H1 (cell line): ENCODE measurements around the gene TOB2. TPM values are rescaled to one million over a fixed set of nuclear protein-coding genes. Genes with fewer than 3 reads are reported as not detected.
A peak's percentile ranks its signal among the peaks of the same experiment; 100 is the strongest.

Experiments
- CTCF ChIA-PET: fragments of 300-600 bp; sonication (Branson Sonifier 250); formaldehyde crosslinking; loops from one replicate; lab custom pipeline; 2021; ENCODE audit not compliant: partially characterized antibody; lab: Charles Lee
- POLR2A ChIA-PET: fragments of 300-600 bp; sonication (Branson Sonifier 250); formaldehyde crosslinking; loops from one replicate; lab custom pipeline; 2021; ENCODE audit warnings: inconsistent platforms; ENCODE audit not compliant: partially characterized antibody; lab: Charles Lee
- DNase-seq, 2 experiments: peaks; one replicate each; pipeline versions ENCODE4 v3.0.0 to v3.0.0-alpha.2; 2010 to 2022; ENCODE audit warnings: low spot score in 2 of 2, low read depth in 1 of 2, mixed read lengths in 1 of 2
- FAIRE-seq: peaks from 2 replicates; lab custom pipeline; 2011; peaks lifted over from hg19 to GRCh38; lab: Jason Lieb, UNC
- H2AFZ ChIP-seq: 2 replicates; pipeline ENCODE4 v1.8.1; 2012; ENCODE audit warnings: low read length, inconsistent platforms
- H2AK5ac ChIP-seq: 2 replicates; pipeline ENCODE4 v1.6.1; 2013; ENCODE audit warnings: low read depth, low read length
- H2BK120ac ChIP-seq: replicated peaks from 2 replicates; pipeline ENCODE3; 2013; ENCODE audit warnings: low read depth, low read length, inconsistent platforms
- H2BK12ac ChIP-seq: 2 replicates; pipeline ENCODE4 v1.6.1; 2013; ENCODE audit warnings: low read depth, low read length
- H2BK15ac ChIP-seq: 2 replicates; pipeline ENCODE4 v1.6.1; 2013; ENCODE audit warnings: low read length
- H2BK20ac ChIP-seq: 2 replicates; pipeline ENCODE4 v1.6.1; 2013; ENCODE audit warnings: low read length
- H2BK5ac ChIP-seq: 2 replicates; pipeline ENCODE4 v1.6.1; 2013; ENCODE audit warnings: low read depth, low read length
- H3K14ac ChIP-seq: 2 replicates; pipeline ENCODE4 v1.6.1; 2013; ENCODE audit warnings: inconsistent platforms; ENCODE audit not compliant: insufficient read length
- H3K18ac ChIP-seq: 2 replicates; pipeline ENCODE4 v1.6.1; 2013; ENCODE audit warnings: low read length; ENCODE audit errors: extremely low read depth
- H3K23ac ChIP-seq: 2 replicates; pipeline ENCODE4 v1.6.1; 2013; ENCODE audit warnings: inconsistent platforms; ENCODE audit not compliant: insufficient read length
- H3K23me2 ChIP-seq: 2 replicates; pipeline ENCODE4 v1.6.1; 2013; ENCODE audit warnings: low read depth, low read length
- H3K27ac ChIP-seq: 2 replicates; pipeline ENCODE4 v1.6.1; 2011; ENCODE audit warnings: low read depth, low read length, inconsistent platforms
- H3K27me3 ChIP-seq, 4 experiments: replicated peaks in 1 of 4; 1 replicate in 1 of 4; 2 replicates in 3 of 4; pipeline versions ENCODE4 v1.6.1 to v1.8.1; 2011 to 2013; ENCODE audit warnings: low read length in 3 of 4, mild to moderate bottlenecking in 3 of 4, inconsistent platforms in 2 of 4, mixed read lengths in 2 of 4, moderate library complexity in 1 of 4; ENCODE audit not compliant: control insufficient read depth in 3 of 4, insufficient read depth in 3 of 4; ENCODE audit errors: extremely low read depth in 1 of 4
- H3K36me3 ChIP-seq, 4 experiments: 2 replicates each; pipeline versions ENCODE4 v1.6.1 to v1.8.1; 2011 to 2013; ENCODE audit warnings: mild to moderate bottlenecking in 4 of 4, low read length in 3 of 4, moderate library complexity in 2 of 4, control low read depth in 1 of 4, inconsistent platforms in 1 of 4; ENCODE audit not compliant: insufficient read depth in 4 of 4, control insufficient read depth in 2 of 4
- H3K4ac ChIP-seq: replicated peaks from 2 replicates; pipeline ENCODE3; 2013; ENCODE audit warnings: low read length, low read depth, mixed read lengths, inconsistent platforms; ENCODE audit not compliant: insufficient read length
- H3K4me1 ChIP-seq, 4 experiments: replicated peaks in 1 of 4; 1 replicate in 1 of 4; 2 replicates in 3 of 4; pipeline versions ENCODE4 v1.6.1 to v1.8.1; 2011 to 2013; ENCODE audit warnings: low read length in 3 of 4, inconsistent platforms in 2 of 4, mixed read lengths in 1 of 4; ENCODE audit not compliant: insufficient read depth in 4 of 4, control insufficient read depth in 3 of 4
- H3K4me2 ChIP-seq, 2 experiments: 2 replicates each; pipeline versions ENCODE4 v1.6.1 to v1.8.1; 2011 to 2013; ENCODE audit warnings: low read depth in 2 of 2, low read length in 2 of 2, control low read depth in 1 of 2, inconsistent platforms in 1 of 2, mild to moderate bottlenecking in 1 of 2; ENCODE audit not compliant: insufficient read depth in 1 of 2
- H3K4me3 ChIP-seq, 4 experiments: fragments of 200-600, 300-600 bp in 1 of 4; sonication (generic), shearing (Covaris generic), sonication (Bioruptor Twin) in 1 of 4; 2 replicates each; pipeline versions ENCODE4 v1.5.1 to v1.8.1; 2011 to 2016; ENCODE audit warnings: low read length in 4 of 4, low read depth in 3 of 4, control low read depth in 2 of 4, inconsistent platforms in 2 of 4, mild to moderate bottlenecking in 2 of 4, mixed read lengths in 1 of 4, moderate library complexity in 1 of 4; ENCODE audit not compliant: insufficient read depth in 2 of 4; ENCODE audit errors: extremely low read depth in 1 of 4
- H3K56ac ChIP-seq: replicated peaks from 2 replicates; pipeline ENCODE3; 2013; ENCODE audit warnings: low read depth, mild to moderate bottlenecking, mixed read lengths, low read length, inconsistent platforms; ENCODE audit not compliant: insufficient read length
- H3K79me1 ChIP-seq: 2 replicates; pipeline ENCODE4 v1.6.1; 2013; ENCODE audit warnings: low read depth, low read length, control low read depth
- H3K79me2 ChIP-seq, 2 experiments: 2 replicates each; pipeline versions ENCODE4 v1.6.1 to v1.8.1; 2012 to 2013; ENCODE audit warnings: low read length in 2 of 2, mild to moderate bottlenecking in 2 of 2, inconsistent platforms in 1 of 2; ENCODE audit not compliant: insufficient read depth in 2 of 2, control insufficient read depth in 1 of 2
- H3K9ac ChIP-seq, 4 experiments: replicated peaks in 1 of 4; 1 replicate in 1 of 4; 2 replicates in 3 of 4; pipeline versions ENCODE4 v1.6.1 to v1.8.1; 2011 to 2013; ENCODE audit warnings: low read depth in 3 of 4, low read length in 3 of 4, control low read depth in 2 of 4, mild to moderate bottlenecking in 2 of 4, moderate library complexity in 2 of 4, inconsistent platforms in 1 of 4; ENCODE audit errors: extremely low read depth in 1 of 4
- H3K9me3 ChIP-seq, 2 experiments: 2 replicates each; pipeline versions ENCODE4 v1.6.1 to v1.8.1; 2012 to 2013; ENCODE audit warnings: mild to moderate bottlenecking in 2 of 2, moderate library complexity in 2 of 2, control low read depth in 1 of 2, inconsistent platforms in 1 of 2, low read depth in 1 of 2, low read length in 1 of 2, mixed read lengths in 1 of 2; ENCODE audit not compliant: insufficient read depth in 2 of 2
- H4K20me1 ChIP-seq, 2 experiments: replicated peaks in 1 of 2; 2 replicates each; pipeline versions ENCODE3 to v1.8.1; 2011 to 2013; ENCODE audit warnings: inconsistent platforms in 2 of 2, low read length in 2 of 2, mild to moderate bottlenecking in 1 of 2; ENCODE audit not compliant: insufficient read depth in 2 of 2, control insufficient read depth in 1 of 2
- H4K5ac ChIP-seq: 2 replicates; pipeline ENCODE4 v1.6.1; 2013; ENCODE audit warnings: low read length, low read depth, mixed read lengths, inconsistent platforms; ENCODE audit not compliant: insufficient read length
- H4K8ac ChIP-seq: 2 replicates; pipeline ENCODE4 v1.8.0; 2013; ENCODE audit warnings: mild to moderate bottlenecking, moderate library complexity, low read length, inconsistent platforms; ENCODE audit not compliant: insufficient read depth; ENCODE audit errors: extremely low read depth
- H4K91ac ChIP-seq: replicated peaks from 2 replicates; pipeline ENCODE3; 2013; ENCODE audit warnings: low read length, mixed read lengths, inconsistent platforms; ENCODE audit not compliant: insufficient read length
- NRF1 ChIP-seq: IDR thresholded peaks from 2 replicates; pipeline ENCODE4 v1.6.1; 2011; ENCODE audit warnings: mild to moderate bottlenecking, low read depth, low read length, improper control_type of control experiment
- SP2 ChIP-seq: IDR thresholded peaks from 2 replicates; pipeline ENCODE4 v1.6.1; 2012; ENCODE audit warnings: mild to moderate bottlenecking, low read length, inconsistent platforms
- WGBS, 2 experiments: shearing (Covaris generic) in 1 of 2; methylation state at CpG; one replicate each; pipeline versions ENCODE4 v1.1.6 to v1.1.7; 2013 to 2015; ENCODE audit warnings: low lambda C conversion rate in 2 of 2, mixed read lengths in 2 of 2, inconsistent platforms in 1 of 2, low coverage in 1 of 2, missing lambda C conversion rate in 1 of 2; ENCODE audit not compliant: insufficient replicate concordance in 2 of 2, insufficient coverage in 1 of 2, insufficient read length in 1 of 2; ENCODE audit errors: extremely low coverage in 1 of 2, missing lambda C conversion rate in 1 of 2; 5-methylcytosine and 5-hydroxymethylcytosine counted together
- polyA plus RNA-seq, 7 experiments: library from polyadenylated mRNA; depleted of rRNA in 3 of 7; stranded (reverse) in 5 of 7; unstranded in 2 of 7; fragments of >200 nt in 5 of 7; fragments of 200-250 nt in 2 of 7; gene quantifications; 1 replicate in 5 of 7; 2 replicates in 1 of 7; 4 replicates in 1 of 7; pipeline versions ENCODE4 v1.2.1 to v1.2.3, GENCODE V29; 2011 to 2013; ENCODE audit warnings: missing spikeins in 2 of 7, mixed read lengths in 2 of 7
- total RNA-seq: library from RNA; stranded (reverse); fragmentation: NEBNext Ultra II Directional; extraction: Animal tissue kit (Norgen Biotek cat#: 25700); gene quantifications from 2 replicates; pipeline ENCODE4 v1.2.1, GENCODE V29; 2021

The TOB2 gene
- total and polyA plus RNA-seq, 2 of the 8 experiments (the other 6 are each of a cell fraction or from before 2014, with no cell fraction given), result 27.0 to 54.1 TPM

- H4K20me1 ChIP-seq, result peaks cover 0 to 11% of the 10 kb centered on the region in 2 experiments
Observed at GRCh38 chr22:41474872-41475451, 28.4 kb upstream of the TOB2 start.

More at GRCh38 chr22:41474872-41475451, 28.4 kb upstream of the TOB2 start:
- Histone ChIP-seq H4K8ac (peak overlapping the region; percentile 42; the same call in 1 of the 2 replicates), H3K56ac (no peak overlapping the region), H2BK20ac (no peak overlapping the region), H3K27ac (no peak overlapping the region), H2BK120ac (no peak overlapping the region), H3K23ac (no peak overlapping the region), H3K9me3 (no peaks in the 10 kb centered on the region), H2BK5ac (no peak overlapping the region), H4K91ac (no peak overlapping the region), H3K9ac (no peak overlapping the region), H3K36me3 (no peaks in the 10 kb centered on the region), H3K4me3 (no peak overlapping the region), H4K5ac (no peak overlapping the region), H3K79me1 (peaks cover 12% of the 10 kb centered on the region), H3K18ac (no peak overlapping the region), H3K4me1 (peaks cover 3 to 9% (median 5%) of the 10 kb centered on the region in 4 experiments), H3K79me2 (peaks cover 7 to 79% of the 10 kb centered on the region in 2 experiments), H3K27me3 (no peaks in the 10 kb centered on the region), H3K4ac (no peak overlapping the region), H2AK5ac (no peak overlapping the region), H2BK15ac (no peak overlapping the region), H2BK12ac (0 out of 2 replicates have a peak overlapping the region, but pooled peaks have one; percentile 27), H3K4me2 (no peak overlapping the region), H3K23me2 (no peaks in the 10 kb centered on the region), H3K14ac (no peak overlapping the region), H2AFZ (no peak overlapping the region)
- FAIRE-seq, result no peak
- DNase-seq, result no peak
- ChIA-PET POLR2A (interaction anchor here (1.4 to 30.6 kb wide), 3 partner anchors 12 to 19 kb away, joined by 4 to 887 read pairs (median 10); partner anchors contain the start of genes ACO2, PHF5A and TOB2), CTCF (interaction anchor here (0.9 to 2.3 kb wide), 3 partner anchors 13 to 52 kb away, joined by 3 to 9 read pairs (median 7); no protein-coding TSS in a partner anchor)
- WGBS, 2 experiments, result 96% methylated on average over 6 of the region's 6 CpGs; no CpG with 5 or more reads in 1 of the 2 experiments
- TF ChIP-seq SP2 (no peak), NRF1 (no peak)
